GM23248 (cell line): ENCODE measurements around the gene CCS. TPM values are rescaled to one million over a fixed set of nuclear protein-coding genes. Genes with fewer than 3 reads are reported as not detected.

ENCODE experiments used
- DNase-seq: peaks from one replicate; pipeline ENCODE4 v3.0.0-alpha.2; 2015
- H2AFZ ChIP-seq: fragments of 200-600 bp; sonication (generic); 2 replicates; pipeline ENCODE4 v1.6.1; 2016; ENCODE audit warnings: antibody characterized with exemption
- H3F3A ChIP-seq: fragments of 200-600 bp; sonication (generic); 2 replicates; pipeline ENCODE4 v1.6.1; 2016; ENCODE audit warnings: mild to moderate bottlenecking, antibody characterized with exemption, mixed run types; ENCODE audit not compliant: insufficient read depth
- H3K27ac ChIP-seq: fragments of 200-600 bp; sonication (generic); 2 replicates; pipeline ENCODE4 v1.5.1; 2016; ENCODE audit warnings: mild to moderate bottlenecking
- H3K27me3 ChIP-seq: fragments of 200-600 bp; sonication (generic); replicated peaks from 2 replicates; pipeline ENCODE4 v1.6.1; 2016; ENCODE audit warnings: mild to moderate bottlenecking; ENCODE audit not compliant: insufficient read depth
- H3K36me3 ChIP-seq: fragments of 200-600 bp; sonication (generic); 2 replicates; pipeline ENCODE4 v1.6.1; 2016; ENCODE audit warnings: low read depth, mild to moderate bottlenecking
- H3K4me1 ChIP-seq: fragments of 200-600 bp; sonication (generic); 2 replicates; pipeline ENCODE4 v1.6.1; 2016; ENCODE audit warnings: mild to moderate bottlenecking; ENCODE audit not compliant: insufficient read depth
- H3K4me2 ChIP-seq: fragments of 200-600 bp; sonication (generic); one replicate; pipeline ENCODE4 v1.6.1; 2016; ENCODE audit warnings: mild to moderate bottlenecking; ENCODE audit not compliant: unreplicated experiment
- H3K4me3 ChIP-seq: fragments of 200-600 bp; sonication (generic); 2 replicates; pipeline ENCODE4 v1.5.1; 2016; ENCODE audit warnings: mild to moderate bottlenecking
- H3K79me2 ChIP-seq: fragments of 200-600 bp; sonication (generic); 2 replicates; pipeline ENCODE4 v1.6.1; 2016; ENCODE audit warnings: mild to moderate bottlenecking; ENCODE audit not compliant: insufficient read depth
- H3K9ac ChIP-seq: fragments of 200-600 bp; sonication (generic); 2 replicates; pipeline ENCODE4 v1.6.1; 2016; ENCODE audit warnings: mild to moderate bottlenecking
- H3K9me2 ChIP-seq: fragments of 200-600 bp; sonication (generic); 2 replicates; pipeline ENCODE4 v1.6.1; 2016; ENCODE audit warnings: mixed run types, mild to moderate bottlenecking, moderate library complexity; ENCODE audit not compliant: insufficient read depth
- H3K9me3 ChIP-seq: fragments of 200-600 bp; sonication (generic); one replicate; pipeline ENCODE4 v1.6.1; 2017; ENCODE audit warnings: low read depth
- H4K20me1 ChIP-seq: fragments of 200-600 bp; sonication (generic); 2 replicates; pipeline ENCODE4 v1.6.0; 2016; ENCODE audit not compliant: insufficient read depth
- EZH2 ChIP-seq: fragments of 200-600 bp; sonication (generic); IDR thresholded peaks from 2 replicates; pipeline ENCODE4 v1.6.1; 2018; ENCODE audit warnings: antibody characterized with exemption, mild to moderate bottlenecking; ENCODE audit not compliant: insufficient read depth, poor library complexity, severe bottlenecking
- EZH2phosphoT487 ChIP-seq: fragments of 200-600 bp; sonication (generic); IDR thresholded peaks from 2 replicates; pipeline ENCODE4 v1.6.1; 2018; ENCODE audit warnings: antibody characterized with exemption, moderate library complexity, mild to moderate bottlenecking, low read depth; ENCODE audit not compliant: insufficient read depth
- WGBS, 2 experiments: methylation state at CpG; one replicate each; pipeline ENCODE4 v1.1.6; 2015 to 2017; ENCODE audit warnings: low lambda C conversion rate in 2 of 2, low coverage in 1 of 2; ENCODE audit errors: missing lambda C conversion rate in 2 of 2; 5-methylcytosine and 5-hydroxymethylcytosine counted together
- in situ Hi-C: fragments of 300-500 bp; cut with MboI; formaldehyde crosslinking; loops from 2 replicates; pipeline ENCODE4 v1.15.0; 2020
- polyA plus RNA-seq: library from polyadenylated mRNA; unstranded; fragments of >200 nt; fragmentation: Nextera tagmentation; extraction: Ambion mirVana; gene quantifications from 2 replicates; pipeline ENCODE4 v1.2.1, GENCODE V29; 2016
- total RNA-seq: library from RNA; depleted of rRNA; stranded (reverse); fragments of >200 nt; shearing (Covaris generic); gene quantifications from 2 replicates; pipeline ENCODE4 v1.2.3, GENCODE V29; 2014

The CCS gene
- total and polyA plus RNA-seq, 2 experiments from 2014 or later = 28.0 to 44.2 TPM

DNA sequence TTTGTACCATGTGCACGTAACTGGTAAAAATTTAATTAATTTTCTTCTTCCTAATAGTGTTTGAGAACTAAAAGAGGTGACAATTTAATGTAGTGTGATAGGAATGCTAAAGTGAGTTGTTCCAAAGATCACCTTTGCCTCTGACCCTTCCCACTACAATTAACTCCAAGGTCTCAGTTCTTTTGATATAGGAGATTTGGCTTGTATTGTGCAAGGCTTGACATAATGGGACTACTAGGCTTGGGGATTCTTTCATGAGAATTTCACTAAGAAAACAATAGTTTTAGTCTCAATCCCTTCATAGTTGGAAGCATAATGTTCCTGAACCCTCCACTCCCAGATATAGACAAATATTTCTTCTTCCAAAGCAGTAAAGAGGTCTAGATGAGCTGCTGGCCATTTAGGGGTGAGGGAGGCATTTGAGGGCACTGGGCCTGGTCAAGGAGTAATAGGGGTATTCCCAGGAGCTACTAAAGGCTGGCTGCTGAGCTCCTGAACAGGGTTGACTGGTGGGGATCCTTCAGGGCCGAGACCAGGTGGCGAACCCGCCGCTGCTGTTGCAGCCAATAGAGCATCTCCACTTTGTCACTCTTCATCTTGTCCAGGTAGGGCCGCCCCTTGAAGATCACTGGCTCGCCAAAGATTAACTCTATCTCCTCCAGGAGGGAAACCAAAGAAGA lies 2.8 kb upstream of the CCS start:
- WGBS, 2 experiments = 75 to 78% methylated on average over 7 of the region's 7 CpGs
- Histone ChIP-seq H2AFZ (no peak overlapping the region), H3K36me3 (no peaks in the 10 kb centered on the region), H3K27ac (no peak overlapping the region), H3K4me1 (0 out of 2 replicates have a peak, but pooled peaks cover 4% of the 10 kb centered on the region), H3K9ac (no peak overlapping the region), H3F3A (no peaks in the 10 kb centered on the region), H3K9me3 (no peaks in the 10 kb centered on the region), H3K27me3 (no peaks in the 10 kb centered on the region), H3K9me2 (no peaks in the 10 kb centered on the region), H3K79me2 (peaks cover 29% of the 10 kb centered on the region), H3K4me3 (no peak overlapping the region), H4K20me1 (no peaks in the 10 kb centered on the region), H3K4me2 (no peak overlapping the region)
- no peak for DNase-seq
- in situ Hi-C loops = loop anchor here (25.0 kb wide), 1 partner anchor 247 kb away; the partner anchor contains the start of gene RCE1
- TF ChIP-seq EZH2phosphoT487 = no peak
- TF ChIP-seq EZH2 = no peak

GRCh38 chr11:66591175-66591574 lies 1.8 kb upstream of the CCS start:
- DNase-seq = no peak
- Histone ChIP-seq H3K36me3 (no peaks in the 10 kb centered on the region), H3K9ac (no peak overlapping the region), H3K9me2 (no peaks in the 10 kb centered on the region), H3K4me2 (no peak overlapping the region), H3K27me3 (no peaks in the 10 kb centered on the region), H4K20me1 (no peaks in the 10 kb centered on the region), H3K79me2 (peaks cover 38% of the 10 kb centered on the region), H3K4me3 (no peak overlapping the region), H3K27ac (no peak overlapping the region), H3F3A (no peaks in the 10 kb centered on the region), H3K9me3 (no peaks in the 10 kb centered on the region), H3K4me1 (0 out of 2 replicates have a peak, but pooled peaks cover 8% of the 10 kb centered on the region), H2AFZ (no peak overlapping the region)
- in situ Hi-C loops = loop anchor here (25.0 kb wide), 1 partner anchor 246 kb away; the partner anchor contains the start of gene RCE1
- WGBS, 2 experiments = 63 to 68% methylated on average over 2 of the region's 2 CpGs
- TF ChIP-seq EZH2 = no peak
- no peak for TF ChIP-seq EZH2phosphoT487

- peak overlapping the region; percentile 87 for H3K9ac ChIP-seq
Measured at GRCh38 chr11:66593303-66593635, 284 bp downstream of the CCS start.

GRCh38 chr11:66593650-66594049 lies 665 bp downstream of the CCS start:
- in situ Hi-C loops = loop anchor here (25.0 kb wide), 1 partner anchor 244 kb away; the partner anchor contains the start of gene RCE1
- Histone ChIP-seq H3K27me3 (no peaks in the 10 kb centered on the region), H3F3A (no peaks in the 10 kb centered on the region), H3K4me3 (peak overlapping the region; percentile 83), H3K4me1 (0 out of 2 replicates have a peak, but pooled peaks cover 8% of the 10 kb centered on the region), H3K27ac (no peak overlapping the region), H4K20me1 (no peaks in the 10 kb centered on the region), H3K4me2 (peak overlapping the region; percentile 82), H3K36me3 (no peaks in the 10 kb centered on the region), H3K9me2 (no peaks in the 10 kb centered on the region), H3K79me2 (peaks cover 56% of the 10 kb centered on the region), H2AFZ (peak overlapping the region; percentile 96), H3K9ac (peak overlapping the region; percentile 87), H3K9me3 (no peaks in the 10 kb centered on the region)
- TF ChIP-seq EZH2 (no peak), EZH2phosphoT487 (no peak)
- DNase-seq = peak; percentile 28
- 25 to 38% methylated on average over 7 of the region's 7 CpGs for WGBS, 2 experiments

More at GRCh38 chr11:66593303-66593635, 284 bp downstream of the CCS start:
- H3F3A ChIP-seq = no peaks in the 10 kb centered on the region
- H3K9me3 ChIP-seq = no peaks in the 10 kb centered on the region
- peak overlapping the region; percentile 83 for H3K4me3 ChIP-seq
- H3K79me2 ChIP-seq = peaks cover 56% of the 10 kb centered on the region
- no peaks in the 10 kb centered on the region for H3K36me3 ChIP-seq
- H3K27me3 ChIP-seq = no peaks in the 10 kb centered on the region
- 0 out of 2 replicates have a peak, but pooled peaks cover 8% of the 10 kb centered on the region for H3K4me1 ChIP-seq
- WGBS, 2 experiments = 5 to 6% methylated on average over 12 of the region's 12 CpGs
- no peaks in the 10 kb centered on the region for H3K9me2 ChIP-seq
- H3K27ac ChIP-seq = peak overlapping the region; percentile 74
- peak overlapping the region; percentile 96 for H2AFZ ChIP-seq
- no peaks in the 10 kb centered on the region for H4K20me1 ChIP-seq
- DNase-seq = peak; percentile 33
- peak overlapping the region; percentile 82 for H3K4me2 ChIP-seq
- in situ Hi-C loops = loop anchor here (25.0 kb wide), 1 partner anchor 244 kb away; the partner anchor contains the start of gene RCE1
- TF ChIP-seq EZH2phosphoT487 = no peak
- TF ChIP-seq EZH2 = no peak
